GM21786 (cell line): Measurements from ENCODE around the gene ZNF219.

Experiments used
- ATAC-seq: cut with Tn5 transposase; IDR thresholded peaks from one replicate; pipeline ENCODE4 v1.9.1; 2021; ENCODE audit not compliant: unreplicated experiment

The ZNF219 gene

DNA sequence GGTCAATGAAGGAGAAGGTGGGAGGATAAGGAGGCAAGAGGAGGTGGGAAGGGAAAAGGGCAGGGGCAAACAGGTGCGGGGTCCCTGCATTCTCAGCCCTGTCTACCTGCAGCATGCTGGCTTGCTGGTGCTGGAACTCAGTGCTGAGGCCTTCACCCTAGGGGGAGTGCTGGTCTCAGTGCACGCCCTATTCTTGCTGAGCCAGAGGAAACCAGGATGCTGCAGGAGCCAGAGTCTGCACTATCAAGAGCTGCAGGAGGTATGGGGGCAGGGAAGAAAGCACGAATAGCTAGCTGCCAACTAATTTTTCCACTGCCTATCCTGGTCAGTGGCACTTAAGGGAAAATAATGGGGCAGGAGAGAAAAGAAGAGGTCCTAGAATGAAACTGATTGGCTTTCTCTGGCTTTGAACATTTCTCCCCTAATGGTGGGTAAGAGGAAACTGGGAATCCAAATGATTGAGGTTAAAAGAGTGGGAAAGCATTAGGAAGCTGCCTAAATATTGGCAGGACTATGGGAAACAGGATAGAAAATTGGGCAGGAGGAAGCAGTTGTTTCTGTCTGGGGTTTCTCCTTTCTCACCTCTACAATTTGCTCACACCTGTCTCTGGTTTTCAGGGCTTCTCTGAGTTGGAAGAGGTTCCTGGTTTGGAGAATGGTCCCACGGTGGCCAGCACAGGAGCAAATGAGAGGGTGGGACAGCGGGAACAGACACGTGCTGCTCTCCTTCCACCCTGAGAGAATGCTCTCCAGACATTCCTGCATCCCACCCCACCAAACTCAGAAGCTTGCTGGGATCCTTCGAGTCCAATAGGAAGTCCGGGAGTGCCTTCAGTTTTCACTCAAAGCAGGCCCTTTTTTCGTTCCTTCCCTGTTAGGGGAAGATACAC is 4.3 kb upstream of the ZNF219 start:
- ATAC-seq = no peak

- no peak for ATAC-seq
Observed at GRCh38 chr14:21101802-21102413, 3.5 kb upstream of the ZNF219 start.

GRCh38 chr14:21100931-21101330 is 2.5 kb upstream of the ZNF219 start, which contains the start of gene TMEM253:
Gene TMEM253, plus strand, starts transcription at chr14:21101066. Its CDS starts 278 bp downstream, at chr14:21101344.
- ATAC-seq = no peak

DNA sequence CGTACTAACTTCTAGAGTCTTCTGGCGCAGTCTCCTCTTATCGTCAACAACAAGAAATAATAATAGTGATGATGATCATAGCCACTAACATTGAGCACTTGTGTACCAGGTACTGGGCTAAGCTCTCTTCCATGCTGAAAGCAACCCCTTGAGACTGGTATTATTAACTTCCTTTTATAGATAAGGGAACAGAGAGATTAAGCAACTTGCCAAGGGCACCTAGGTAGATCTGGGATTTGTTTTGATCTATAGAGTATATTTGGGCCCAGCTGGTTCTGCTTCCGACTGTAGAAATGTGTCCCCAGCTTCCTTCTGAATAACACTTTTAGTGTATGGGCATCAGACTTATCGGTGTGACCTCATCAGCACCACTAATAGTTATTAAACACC is 1.1 kb upstream of the ZNF219 start:
- ATAC-seq = no peak

- ATAC-seq = no peak
Observed at GRCh38 chr14:21098892-21099595, 589 bp upstream of the ZNF219 start.

DNA sequence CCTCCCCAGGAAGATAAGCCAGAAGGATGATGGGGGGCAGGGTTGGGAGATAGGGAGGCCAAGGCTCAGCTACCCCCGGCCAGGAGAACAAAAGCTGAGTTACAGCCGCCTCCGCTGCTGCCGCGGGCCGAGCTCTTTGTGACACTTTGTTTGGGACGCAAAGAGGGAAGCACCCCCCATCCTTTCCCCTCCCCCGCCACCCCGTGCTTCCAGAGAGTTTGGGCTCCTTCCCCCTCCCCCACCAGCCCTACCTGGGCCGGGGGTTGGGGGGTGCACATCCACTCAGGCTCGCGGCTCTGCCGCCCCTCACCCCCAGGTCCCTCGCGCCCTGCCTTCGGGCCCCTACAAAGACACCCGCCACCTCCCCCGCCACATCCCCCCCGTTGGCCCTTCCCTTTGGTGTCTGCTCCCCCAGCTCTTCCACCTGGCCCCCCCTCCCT is 799 bp downstream of the ZNF219 start:
- ATAC-seq = no peak

- no peak for ATAC-seq
Observed at GRCh38 chr14:21096978-21097635, 1.3 kb downstream of the ZNF219 start.

DNA sequence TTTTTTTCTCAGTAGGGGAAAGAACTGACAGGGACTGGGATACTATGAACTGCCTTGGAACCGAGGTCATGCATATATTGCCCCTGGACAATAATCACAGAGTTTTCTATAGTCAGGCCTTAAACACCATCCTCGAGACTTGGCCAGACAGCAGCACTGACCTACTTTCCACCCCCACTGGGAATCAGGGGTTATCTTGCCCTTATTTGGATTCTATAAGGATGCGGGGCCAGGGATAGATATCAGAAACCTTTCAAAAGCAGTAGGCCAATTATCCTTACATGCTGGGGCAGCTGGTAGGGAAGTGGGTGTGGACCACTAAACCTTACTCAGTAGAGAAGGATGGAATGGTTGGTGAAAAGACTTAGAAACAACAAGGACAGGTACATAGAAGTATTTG is 2.0 kb downstream of the ZNF219 start:
- ATAC-seq = no peak

GRCh38 chr14:21095430-21096205 is 2.8 kb downstream of the ZNF219 start:
- no peak for ATAC-seq

- ATAC-seq = no peak
Observed at GRCh38 chr14:21093769-21094681, 4.4 kb downstream of the ZNF219 start.

DNA sequence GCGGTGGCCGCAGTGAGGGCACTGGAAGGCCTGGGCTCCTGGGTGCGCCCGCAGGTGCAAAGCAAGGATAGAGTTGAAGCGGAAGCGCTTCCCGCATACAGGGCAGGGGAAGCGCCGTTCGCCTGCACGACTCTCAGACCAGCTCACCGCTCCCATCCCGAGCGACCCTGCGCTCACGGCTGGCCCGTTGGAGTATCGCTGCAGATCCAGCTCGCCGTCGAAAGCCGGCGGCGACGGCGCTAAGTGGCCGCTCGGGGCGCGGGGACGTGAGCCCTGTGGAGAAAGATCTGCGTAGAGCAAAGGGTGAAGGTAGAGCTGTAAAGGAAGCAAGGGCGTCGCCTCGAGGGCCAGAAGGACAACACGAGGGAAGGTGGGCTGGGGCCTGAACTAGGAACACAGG is 5.4 kb downstream of the ZNF219 start:
- ATAC-seq = no peak

GRCh38 chr14:21092273-21093011 is 6.0 kb downstream of the ZNF219 start:
- peak; percentile 71 for ATAC-seq

GRCh38 chr14:21091821-21092272 is 6.6 kb downstream of the ZNF219 start:
- no peak for ATAC-seq

- no peak for ATAC-seq
Observed at GRCh38 chr14:21090940-21091663, 7.4 kb downstream of the ZNF219 start.

DNA sequence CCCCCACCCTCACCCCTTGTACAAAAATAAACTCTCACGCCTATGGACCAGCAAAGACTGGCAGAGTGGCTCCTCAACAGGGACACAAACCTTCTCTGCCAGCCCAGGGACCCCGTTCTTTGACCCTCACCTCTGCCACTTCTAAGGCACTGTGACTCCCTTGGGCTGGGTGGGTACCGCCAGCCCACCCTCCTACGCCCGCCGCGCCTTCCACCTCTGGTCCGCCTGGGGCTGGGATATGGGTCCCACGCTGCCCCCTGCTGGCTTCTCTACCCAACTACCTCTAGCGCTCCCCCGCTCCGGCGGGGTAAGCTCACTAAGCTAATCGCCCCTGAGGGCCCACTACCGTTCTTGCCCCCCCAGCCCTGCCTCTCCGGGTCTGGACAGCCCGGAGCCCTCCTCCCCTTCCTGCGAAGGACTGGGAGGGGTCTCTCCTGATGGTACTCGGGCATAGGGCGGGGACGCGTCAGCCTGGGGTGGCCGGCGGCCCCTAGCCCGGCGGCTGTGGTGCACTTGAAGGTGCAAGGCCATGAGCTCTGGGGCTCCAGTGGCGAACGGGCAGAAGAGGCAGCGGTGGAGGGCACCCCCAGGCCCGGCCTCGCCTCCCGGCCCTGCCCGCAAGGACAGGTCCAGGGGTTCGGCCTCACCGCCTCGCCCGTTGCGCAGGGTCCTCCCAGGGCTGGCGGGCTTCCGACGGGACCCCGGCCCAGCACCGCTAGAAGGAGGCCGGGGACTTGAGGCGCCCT is 8.1 kb downstream of the ZNF219 start:
- ATAC-seq = no peak

DNA sequence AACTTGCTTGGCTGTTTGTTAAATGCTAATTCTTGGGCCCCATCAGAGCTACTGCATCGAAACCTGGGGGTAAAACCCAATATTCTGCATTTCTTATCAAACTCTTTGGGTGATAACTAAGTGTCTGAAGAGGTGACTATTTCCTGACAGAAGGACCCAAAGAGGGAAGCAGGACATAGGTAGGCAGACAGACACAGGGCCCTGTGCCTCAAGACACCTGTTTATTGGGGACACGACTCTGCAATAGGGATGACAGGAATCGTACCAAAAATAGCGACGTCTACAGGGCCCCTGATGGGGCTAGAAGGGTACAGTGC is 8.6 kb downstream of the ZNF219 start:
- no peak for ATAC-seq

DNA sequence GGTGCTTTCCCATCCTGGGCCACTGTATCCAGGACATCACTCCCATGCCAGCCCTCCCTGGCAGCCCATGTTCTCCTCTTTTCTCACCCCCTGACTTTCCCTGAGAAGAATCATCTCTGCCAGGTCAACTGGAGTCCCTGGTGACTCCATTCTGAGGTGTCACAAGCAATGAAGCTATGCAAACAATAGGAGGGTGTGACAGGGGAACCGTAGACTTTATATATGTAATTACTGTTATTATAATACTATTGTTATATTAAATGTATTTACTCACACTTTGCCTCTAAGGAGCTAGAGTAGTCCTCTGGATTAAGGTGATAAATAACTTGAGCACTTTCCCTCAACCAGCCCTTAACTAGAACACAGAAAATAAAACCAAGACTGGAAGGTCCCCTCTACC is 9.2 kb downstream of the ZNF219 start:
- no peak for ATAC-seq
